IMR-90 (cell line): ENCODE measurements around the gene MYO1A. TPM values are rescaled to one million over a fixed set of nuclear protein-coding genes. Genes with fewer than 3 reads are reported as not detected.

ENCODE experiments used
- ATAC-seq: fragments of 200-7000 bp; cut with Tn5 transposase; 2 replicates; pipeline ENCODE4 v1.9.1; 2020; ENCODE audit warnings: low read depth, mild to moderate bottlenecking, moderate library complexity
- BruUV-seq: library from RNA; stranded (reverse); fragments of 400-500 nt; replicated peaks from 2 replicates; lab custom pipeline; 2021; lab: Mats Ljungman, UMichigan
- CTCF ChIA-PET: fragments of 300-600 bp; formaldehyde crosslinking; extraction: SDS; loops from one replicate; lab custom pipeline; 2021; ENCODE audit warnings: antibody characterized with exemption; lab: Yijun Ruan, JAX
- POLR2A ChIA-PET: fragments of 300-600 bp; sonication (Branson Sonifier 250); formaldehyde crosslinking; loops from one replicate; lab custom pipeline; 2022; ENCODE audit warnings: antibody characterized with exemption; ENCODE audit not compliant: unreplicated experiment; lab: Charles Lee
- DNase-seq: peaks from one replicate; pipeline ENCODE4 v3.0.0; 2013
- H2AFZ ChIP-seq: replicated peaks from 2 replicates; pipeline ENCODE3; 2013; ENCODE audit warnings: low read length, mild to moderate bottlenecking; ENCODE audit not compliant: poor library complexity
- H2AK5ac ChIP-seq: 2 replicates; pipeline ENCODE4 v1.6.1; 2013; ENCODE audit warnings: low read depth, low read length, inconsistent platforms
- H2AK9ac ChIP-seq: replicated peaks from 2 replicates; pipeline ENCODE3; 2013; ENCODE audit warnings: mild to moderate bottlenecking, low read depth, low read length, moderate library complexity; ENCODE audit not compliant: poor library complexity
- H2BK120ac ChIP-seq: 2 replicates; pipeline ENCODE4 v1.6.1; 2013; ENCODE audit warnings: low read depth, low read length, inconsistent platforms
- H2BK15ac ChIP-seq: 3 replicates; pipeline ENCODE4 v1.6.1; 2013; ENCODE audit warnings: low read depth, low read length, inconsistent platforms
- H2BK20ac ChIP-seq: 2 replicates; pipeline ENCODE4 v1.6.1; 2013; ENCODE audit warnings: low read depth, mild to moderate bottlenecking, inconsistent platforms, low read length, moderate library complexity
- H2BK5ac ChIP-seq: 2 replicates; pipeline ENCODE4 v1.6.1; 2013; ENCODE audit warnings: mild to moderate bottlenecking, low read depth, low read length, inconsistent platforms; ENCODE audit not compliant: poor library complexity, severe bottlenecking
- H3K14ac ChIP-seq: replicated peaks from 2 replicates; pipeline ENCODE4 v1.6.1; 2013; ENCODE audit warnings: low read depth, low read length, inconsistent platforms
- H3K18ac ChIP-seq: 2 replicates; pipeline ENCODE4 v1.6.1; 2013; ENCODE audit warnings: low read depth, low read length, control low read depth
- H3K23ac ChIP-seq: 2 replicates; pipeline ENCODE4 v1.6.1; 2013; ENCODE audit warnings: low read depth, low read length, inconsistent platforms
- H3K27ac ChIP-seq: 2 replicates; pipeline ENCODE4 v1.5.1; 2013; ENCODE audit warnings: mild to moderate bottlenecking, control low read depth, low read length; ENCODE audit not compliant: insufficient read depth
- H3K27me3 ChIP-seq: 2 replicates; pipeline ENCODE4 v1.6.1; 2013; ENCODE audit warnings: low read length; ENCODE audit not compliant: control insufficient read depth, insufficient read depth
- H3K36me3 ChIP-seq: 2 replicates; pipeline ENCODE4 v1.6.1; 2013; ENCODE audit warnings: low read length, mixed read lengths; ENCODE audit not compliant: control insufficient read depth, insufficient read depth
- H3K4ac ChIP-seq: 2 replicates; pipeline ENCODE4 v1.6.1; 2013; ENCODE audit warnings: low read depth, low read length, inconsistent platforms
- H3K4me1 ChIP-seq: 2 replicates; pipeline ENCODE4 v1.6.1; 2013; ENCODE audit warnings: low read length, mixed read lengths; ENCODE audit not compliant: control insufficient read depth, insufficient read depth
- H3K4me2 ChIP-seq: 2 replicates; pipeline ENCODE4 v1.6.1; 2013; ENCODE audit warnings: low read depth, mild to moderate bottlenecking, control low read depth, low read length, moderate library complexity
- H3K4me3 ChIP-seq: 2 replicates; pipeline ENCODE4 v1.5.1; 2013; ENCODE audit warnings: low read depth, mild to moderate bottlenecking, control low read depth, low read length, moderate library complexity; ENCODE audit not compliant: insufficient read depth
- H3K56ac ChIP-seq: 2 replicates; pipeline ENCODE4 v1.6.1; 2013; ENCODE audit warnings: low read length, inconsistent platforms; ENCODE audit not compliant: insufficient read depth; ENCODE audit errors: extremely low read depth
- H3K79me1 ChIP-seq, 2 experiments: 2 replicates each; pipeline ENCODE4 v1.6.1; 2013; ENCODE audit warnings: low read length in 2 of 2, inconsistent platforms in 1 of 2, low read depth in 1 of 2
- H3K9ac ChIP-seq: 2 replicates; pipeline ENCODE4 v1.6.1; 2013; ENCODE audit warnings: low read depth, low read length, control low read depth
- H3K9me1 ChIP-seq: 2 replicates; pipeline ENCODE4 v1.6.1; 2013; ENCODE audit warnings: low read length, inconsistent platforms; ENCODE audit not compliant: insufficient read depth
- H3K9me3 ChIP-seq: 2 replicates; pipeline ENCODE4 v1.6.1; 2013; ENCODE audit warnings: low read length; ENCODE audit not compliant: control insufficient read depth, insufficient read depth
- H4K20me1 ChIP-seq: 2 replicates; pipeline ENCODE4 v1.6.1; 2013; ENCODE audit warnings: low read length, inconsistent platforms; ENCODE audit not compliant: insufficient read depth
- H4K5ac ChIP-seq: 2 replicates; pipeline ENCODE4 v1.6.1; 2013; ENCODE audit warnings: mild to moderate bottlenecking, low read depth, low read length, control low read depth
- H4K8ac ChIP-seq, 2 experiments: 2 replicates each; pipeline ENCODE4 v1.6.1; 2013; ENCODE audit warnings: low read depth in 2 of 2, low read length in 2 of 2, control low read depth in 1 of 2, inconsistent platforms in 1 of 2
- H4K91ac ChIP-seq: 2 replicates; pipeline ENCODE4 v1.6.1; 2013; ENCODE audit warnings: low read depth, low read length, inconsistent platforms; ENCODE audit not compliant: insufficient read depth
- BHLHE40 ChIP-seq: fragments of 150-350 bp; IDR thresholded peaks from 2 replicates; pipeline ENCODE4 v1.6.1; 2016; ENCODE audit warnings: mild to moderate bottlenecking, low read depth, low read length
- CEBPB ChIP-seq: IDR thresholded peaks from 2 replicates; pipeline ENCODE4 v1.6.1; 2012; ENCODE audit warnings: low read depth, low read length, improper control_type of control experiment
- ELK1 ChIP-seq: fragments of 150-350 bp; IDR thresholded peaks from 2 replicates; pipeline ENCODE4 v1.6.1; 2016; ENCODE audit warnings: low read depth, mild to moderate bottlenecking, low read length, moderate library complexity, borderline replicate concordance
- FOS ChIP-seq: fragments of 150-350 bp; IDR thresholded peaks from 2 replicates; pipeline ENCODE4 v1.6.1; 2016; ENCODE audit warnings: low read depth, low read length
- MXI1 ChIP-seq: IDR thresholded peaks from 2 replicates; pipeline ENCODE4 v1.6.1; 2012; ENCODE audit warnings: low read depth, mild to moderate bottlenecking, low read length, moderate library complexity, borderline replicate concordance
- NFE2L2 ChIP-seq: fragments of 150-350 bp; IDR thresholded peaks from 2 replicates; pipeline ENCODE4 v1.6.1; 2016; ENCODE audit warnings: low read depth, mild to moderate bottlenecking, low read length
- POLR2A ChIP-seq: IDR thresholded peaks from 2 replicates; pipeline ENCODE4 v1.6.1; 2012; ENCODE audit warnings: mild to moderate bottlenecking, low read depth, low read length
- RCOR1 ChIP-seq: IDR thresholded peaks from 2 replicates; pipeline ENCODE4 v1.6.1; 2012; ENCODE audit warnings: mild to moderate bottlenecking, low read length, improper control_type of control experiment; ENCODE audit not compliant: insufficient replicate concordance
- RFX5 ChIP-seq: IDR thresholded peaks from 2 replicates; pipeline ENCODE4 v1.8.0; 2012; ENCODE audit warnings: low read depth, mild to moderate bottlenecking, low read length, moderate library complexity
- SMC3 ChIP-seq: fragments of 150-350 bp; IDR thresholded peaks from 2 replicates; pipeline ENCODE4 v1.6.1; 2016; ENCODE audit warnings: low read depth, mild to moderate bottlenecking, antibody characterized with exemption, low read length, moderate library complexity
- USF2 ChIP-seq: fragments of 150-350 bp; IDR thresholded peaks from 2 replicates; pipeline ENCODE4 v1.6.1; 2017; ENCODE audit warnings: mild to moderate bottlenecking, antibody characterized with exemption, low read length, low read depth
- WGBS, 2 experiments: methylation state at CpG; one replicate each; pipeline versions ENCODE4 v1.1.5 to v1.1.7; 2013; ENCODE audit warnings: missing lambda C conversion rate in 2 of 2; ENCODE audit not compliant: insufficient read length in 1 of 2; ENCODE audit errors: extremely low coverage in 2 of 2; 5-methylcytosine and 5-hydroxymethylcytosine counted together
- dilution Hi-C: fragments of 300-500 bp; cut with HindIII; formaldehyde crosslinking; loops from one replicate; pipeline ENCODE4 v1.14.3; 2018; ENCODE audit warnings: low sequenced_read_pairs; ENCODE audit not compliant: unreplicated experiment
- in situ Hi-C: fragments of 300-500 bp; cut with MboI; formaldehyde crosslinking; loops from 3 replicates; pipeline ENCODE4 v1.14.3; 2019; ENCODE audit warnings: low sequenced_read_pairs, inconsistent platforms, mixed read lengths
- intact Hi-C: fragments of 100-400 bp; cut with micrococcal nuclease; formaldehyde crosslinking; loops from 2 replicates; pipeline ENCODE4 v1.10.0; 2022
- polyA plus RNA-seq, 3 experiments: library from polyadenylated mRNA; depleted of rRNA; stranded (reverse); fragments of >200 nt; gene quantifications; 2 replicates each; pipeline ENCODE4 v1.2.3, GENCODE V29; 2012; ENCODE audit warnings: low replicate concordance in 1 of 3
- total RNA-seq: library from RNA; depleted of rRNA; stranded (reverse); fragments of >200 nt; gene quantifications from 2 replicates; pipeline ENCODE4 v1.2.3, GENCODE V29; 2012
- TF ChIP-seq, protein P1 (sequence below): conservative IDR thresholded peaks from 2 replicates; pipeline ENCODE4 v1.5.1; 2012; ENCODE audit warnings: mild to moderate bottlenecking, low read depth, low read length, improper control_type of control experiment

MYO1A gene
- total and polyA plus RNA-seq, 2 of the 4 experiments (the other 2 are of a cell fraction) = under 0.01 TPM; not detected in 1

- TF ChIP-seq CEBPB (no peak), POLR2A (no peak)
Measured at GRCh38 chr12:56989861-56990610, 59.9 kb downstream of the MYO1A start (continued).

- H3K27ac ChIP-seq = no peak overlapping the region
- in situ Hi-C loops (loop anchor here (5.0 to 25.0 kb wide), 2 partner anchors 226 to 476 kb away; partner anchors contain the start of genes HSD17B6 and RBMS2), dilution Hi-C loops (no loop called here)
- TF ChIP-seq MXI1 (no peak), RFX5 (no peak), BHLHE40 (no peak), USF2 (no peak), RCOR1 (no peak), FOS (no peak), NFE2L2 (no peak), SMC3 (no peak), ELK1 (no peak)
- TF ChIP-seq, protein P1, sequence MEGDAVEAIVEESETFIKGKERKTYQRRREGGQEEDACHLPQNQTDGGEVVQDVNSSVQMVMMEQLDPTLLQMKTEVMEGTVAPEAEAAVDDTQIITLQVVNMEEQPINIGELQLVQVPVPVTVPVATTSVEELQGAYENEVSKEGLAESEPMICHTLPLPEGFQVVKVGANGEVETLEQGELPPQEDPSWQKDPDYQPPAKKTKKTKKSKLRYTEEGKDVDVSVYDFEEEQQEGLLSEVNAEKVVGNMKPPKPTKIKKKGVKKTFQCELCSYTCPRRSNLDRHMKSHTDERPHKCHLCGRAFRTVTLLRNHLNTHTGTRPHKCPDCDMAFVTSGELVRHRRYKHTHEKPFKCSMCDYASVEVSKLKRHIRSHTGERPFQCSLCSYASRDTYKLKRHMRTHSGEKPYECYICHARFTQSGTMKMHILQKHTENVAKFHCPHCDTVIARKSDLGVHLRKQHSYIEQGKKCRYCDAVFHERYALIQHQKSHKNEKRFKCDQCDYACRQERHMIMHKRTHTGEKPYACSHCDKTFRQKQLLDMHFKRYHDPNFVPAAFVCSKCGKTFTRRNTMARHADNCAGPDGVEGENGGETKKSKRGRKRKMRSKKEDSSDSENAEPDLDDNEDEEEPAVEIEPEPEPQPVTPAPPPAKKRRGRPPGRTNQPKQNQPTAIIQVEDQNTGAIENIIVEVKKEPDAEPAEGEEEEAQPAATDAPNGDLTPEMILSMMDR = no peak
Measured at GRCh38 chr12:56988207-56988739, 61.7 kb downstream of the MYO1A start.

More at GRCh38 chr12:56988207-56988739, 61.7 kb downstream of the MYO1A start:
- H3K18ac ChIP-seq = no peak overlapping the region
- peaks cover 4% of the 10 kb centered on the region for H3K4me1 ChIP-seq
- no CpG with 5 or more reads among the region's 5 CpGs for WGBS, 2 experiments
- no peak overlapping the region for H2AFZ ChIP-seq
- no peak overlapping the region for H3K4ac ChIP-seq
- peaks cover 3% of the 10 kb centered on the region; the same call in 1 of the 2 replicates for H4K20me1 ChIP-seq
- H2BK5ac ChIP-seq = no peak overlapping the region
- H3K4me3 ChIP-seq = no peak overlapping the region
- POLR2A ChIA-PET = no interaction called here
- no peak overlapping the region for H4K8ac ChIP-seq
- no peak overlapping the region for H2BK20ac ChIP-seq
- H3K4me2 ChIP-seq = no peak overlapping the region
- no peak overlapping the region for H3K14ac ChIP-seq
- no peaks in the 10 kb centered on the region for H3K9me3 ChIP-seq
- BruUV-seq = no TSS peak
- H3K23ac ChIP-seq = no peak overlapping the region
- H2BK15ac ChIP-seq = no peak overlapping the region
- no peak overlapping the region for H2AK5ac ChIP-seq
- no peak overlapping the region for H2AK9ac ChIP-seq
- peaks cover 2% of the 10 kb centered on the region; the same call in 1 of the 2 replicates for H3K27me3 ChIP-seq
- H4K5ac ChIP-seq = no peak overlapping the region
- no peak overlapping the region for H3K9ac ChIP-seq
- H3K36me3 ChIP-seq = no peaks in the 10 kb centered on the region
- intact Hi-C loops = no loop called here
- CTCF ChIA-PET = interaction anchor here (0.5 to 3.5 kb wide), 9 partner anchors 107 to 478 kb away, joined by 3 to 15 read pairs (median 3); partner anchors contain the start of gene HSD17B6
- H4K91ac ChIP-seq = no peak overlapping the region
- H2BK120ac ChIP-seq = no peak overlapping the region
- DNase-seq (no peak), ATAC-seq (no peak)
- H3K56ac ChIP-seq = no peak overlapping the region
- no peaks in the 10 kb centered on the region for H3K79me1 ChIP-seq
- no peaks in the 10 kb centered on the region for H3K9me1 ChIP-seq
